Trophoblast cell (in vitro differentiated cells and primary cell): ENCODE measurements around the gene CRYBB3.

Experiments used
- DNase-seq, 2 donors: peaks; one replicate each; pipeline ENCODE4 v3.0.0-alpha.2; 2016
- H2AFZ ChIP-seq: 2 replicates; pipeline ENCODE4 v1.6.1; 2013; ENCODE audit warnings: low read length, moderate library complexity, mild to moderate bottlenecking; ENCODE audit not compliant: insufficient read depth, poor library complexity
- H2AK5ac ChIP-seq: 2 replicates; pipeline ENCODE4 v1.6.1; 2013; ENCODE audit warnings: mild to moderate bottlenecking, low read length
- H2BK120ac ChIP-seq: 2 replicates; pipeline ENCODE4 v1.6.1; 2013; ENCODE audit warnings: low read length, mild to moderate bottlenecking, moderate library complexity; ENCODE audit not compliant: insufficient read depth, poor library complexity
- H2BK12ac ChIP-seq: 2 replicates; pipeline ENCODE4 v1.6.1; 2013; ENCODE audit warnings: mild to moderate bottlenecking, low read length, moderate library complexity
- H2BK5ac ChIP-seq: 2 replicates; pipeline ENCODE4 v1.6.1; 2013; ENCODE audit warnings: low read length, low read depth, moderate library complexity, mild to moderate bottlenecking; ENCODE audit not compliant: poor library complexity
- H3K14ac ChIP-seq: 2 replicates; pipeline ENCODE4 v1.6.1; 2013; ENCODE audit warnings: mild to moderate bottlenecking, low read length
- H3K18ac ChIP-seq: 2 replicates; pipeline ENCODE4 v1.6.1; 2013; ENCODE audit warnings: mild to moderate bottlenecking, low read length
- H3K23ac ChIP-seq: 2 replicates; pipeline ENCODE4 v1.6.1; 2013; ENCODE audit warnings: low read length
- H3K27ac ChIP-seq: 2 replicates; pipeline ENCODE4 v1.5.1; 2013; ENCODE audit warnings: low read depth, mild to moderate bottlenecking, inconsistent platforms, low read length, moderate library complexity
- H3K27me3 ChIP-seq: 2 replicates; pipeline ENCODE4 v1.6.1; 2013; ENCODE audit warnings: inconsistent platforms, mild to moderate bottlenecking, low read length, moderate library complexity; ENCODE audit not compliant: insufficient read depth
- H3K36me3 ChIP-seq, 2 experiments: 1 replicate in 1 of 2; 2 replicates in 1 of 2; pipeline ENCODE4 v1.6.1; 2013; ENCODE audit warnings: low read length in 2 of 2, mild to moderate bottlenecking in 2 of 2, moderate library complexity in 1 of 2; ENCODE audit not compliant: insufficient read depth in 2 of 2, control insufficient read depth in 1 of 2
- H3K4ac ChIP-seq: 2 replicates; pipeline ENCODE4 v1.6.1; 2013; ENCODE audit warnings: low read depth, mild to moderate bottlenecking, low read length, moderate library complexity
- H3K4me1 ChIP-seq, 2 experiments: 1 replicate in 1 of 2; 2 replicates in 1 of 2; pipeline ENCODE4 v1.6.1; 2013; ENCODE audit warnings: low read length in 2 of 2, mild to moderate bottlenecking in 2 of 2, moderate library complexity in 1 of 2; ENCODE audit not compliant: insufficient read depth in 2 of 2, control insufficient read depth in 1 of 2
- H3K4me2 ChIP-seq: 2 replicates; pipeline ENCODE4 v1.6.1; 2013; ENCODE audit warnings: inconsistent platforms, mild to moderate bottlenecking, low read length, moderate library complexity
- H3K4me3 ChIP-seq: 2 replicates; pipeline ENCODE4 v1.5.1; 2013; ENCODE audit warnings: mild to moderate bottlenecking, low read depth, low read length, inconsistent platforms
- H3K79me1 ChIP-seq: one replicate; pipeline ENCODE4 v1.6.1; 2013; ENCODE audit warnings: low read length
- H3K79me2 ChIP-seq: 2 replicates; pipeline ENCODE4 v1.6.1; 2013; ENCODE audit warnings: low read length, mild to moderate bottlenecking; ENCODE audit not compliant: control insufficient read depth, insufficient read depth, poor library complexity
- H3K9ac ChIP-seq: 2 replicates; pipeline ENCODE4 v1.6.1; 2013; ENCODE audit warnings: mild to moderate bottlenecking, low read length
- H3K9me3 ChIP-seq: 2 replicates; pipeline ENCODE4 v1.6.1; 2013; ENCODE audit warnings: low read depth, mild to moderate bottlenecking, control low read depth, inconsistent platforms, low read length; ENCODE audit not compliant: insufficient read depth
- H4K12ac ChIP-seq: 2 replicates; pipeline ENCODE4 v1.6.1; 2013; ENCODE audit warnings: low read depth, mild to moderate bottlenecking, low read length, moderate library complexity
- H4K8ac ChIP-seq: 2 replicates; pipeline ENCODE4 v1.6.1; 2013; ENCODE audit warnings: low read depth, mild to moderate bottlenecking, low read length, moderate library complexity
- H4K91ac ChIP-seq: one replicate; pipeline ENCODE4 v1.6.1; 2013; ENCODE audit warnings: low read depth, mild to moderate bottlenecking, low read length, moderate library complexity
- WGBS: extraction: QIAGEN DNeasy Blood & Tissue Kit; methylation state at CpG from one replicate; pipeline ENCODE4 v1.1.7; 2013; ENCODE audit warnings: missing lambda C conversion rate; ENCODE audit not compliant: insufficient read length, insufficient coverage; ENCODE audit errors: extremely low coverage; 5-methylcytosine and 5-hydroxymethylcytosine counted together

CRYBB3 gene

GRCh38 chr22:25192406-25192805 lies 7.3 kb upstream of the CRYBB3 start:
- Histone ChIP-seq H3K36me3 (peaks cover 22% of the 10 kb centered on the region in 2 experiments), H3K4ac (no peak overlapping the region), H3K9ac (no peak overlapping the region), H2AK5ac (no peak overlapping the region), H3K27me3 (no peaks in the 10 kb centered on the region), H3K14ac (no peak overlapping the region), H3K27ac (no peak overlapping the region), H3K18ac (no peak overlapping the region), H3K4me3 (no peak overlapping the region), H2BK12ac (no peak overlapping the region), H2AFZ (no peak overlapping the region), H2BK120ac (no peak overlapping the region), H3K79me2 (no peaks in the 10 kb centered on the region), H4K8ac (no peak overlapping the region), H3K9me3 (peaks cover 3% of the 10 kb centered on the region), H2BK5ac (no peak overlapping the region), H3K79me1 (no peaks in the 10 kb centered on the region), H4K12ac (no peak overlapping the region), H3K4me2 (no peak overlapping the region), H4K91ac (no peak overlapping the region), H3K23ac (no peak overlapping the region), H3K4me1 (no peaks in the 10 kb centered on the region)
- no peak for DNase-seq
- no CpG with 5 or more reads among the region's 12 CpGs for WGBS

DNA sequence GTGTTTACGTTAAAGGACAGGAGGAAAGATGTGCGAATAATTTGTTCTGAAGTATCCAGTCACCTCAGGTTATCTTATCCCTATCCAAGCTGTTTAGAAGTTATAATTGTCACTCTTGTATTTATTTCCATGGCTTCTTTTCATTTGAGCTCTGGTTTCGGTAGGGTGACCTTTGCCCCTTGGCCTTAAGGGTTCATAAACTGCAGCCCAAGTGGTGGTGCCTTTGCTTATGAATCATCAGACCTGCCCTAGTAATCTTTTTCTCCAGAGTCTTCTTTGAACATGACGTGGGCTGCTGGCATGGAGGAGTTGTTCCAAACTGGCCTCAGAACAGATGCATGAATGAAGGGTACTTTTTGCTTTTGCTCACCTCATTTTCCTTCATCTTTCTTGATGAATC lies 6.5 kb upstream of the CRYBB3 start:
- Histone ChIP-seq H3K27ac (no peak overlapping the region), H3K36me3 (peaks cover 22 to 26% of the 10 kb centered on the region in 2 experiments), H2BK120ac (no peak overlapping the region), H2AK5ac (no peak overlapping the region), H2AFZ (no peak overlapping the region), H4K91ac (no peak overlapping the region), H3K4me2 (no peak overlapping the region), H3K4me3 (no peak overlapping the region), H3K18ac (no peak overlapping the region), H4K12ac (no peak overlapping the region), H3K4ac (no peak overlapping the region), H2BK5ac (no peak overlapping the region), H3K27me3 (no peaks in the 10 kb centered on the region), H4K8ac (no peak overlapping the region), H3K14ac (no peak overlapping the region), H3K9ac (no peak overlapping the region), H2BK12ac (no peak overlapping the region), H3K9me3 (peaks cover 3% of the 10 kb centered on the region), H3K79me2 (no peaks in the 10 kb centered on the region), H3K79me1 (no peaks in the 10 kb centered on the region), H3K4me1 (no peaks in the 10 kb centered on the region), H3K23ac (no peak overlapping the region)
- WGBS: no CpG with 5 or more reads among the region's 4 CpGs
- no peak for DNase-seq

- Histone ChIP-seq H2AFZ (no peak overlapping the region), H3K36me3 (peaks cover 22 to 26% of the 10 kb centered on the region in 2 experiments), H3K27ac (no peak overlapping the region), H3K79me2 (no peaks in the 10 kb centered on the region), H3K4ac (no peak overlapping the region), H2BK120ac (no peak overlapping the region), H3K4me3 (no peak overlapping the region), H3K18ac (no peak overlapping the region), H3K27me3 (no peaks in the 10 kb centered on the region), H4K8ac (no peak overlapping the region), H3K23ac (no peak overlapping the region), H4K12ac (no peak overlapping the region), H3K9me3 (peaks cover 3% of the 10 kb centered on the region), H3K9ac (no peak overlapping the region), H2BK12ac (no peak overlapping the region), H2BK5ac (no peak overlapping the region), H3K79me1 (no peaks in the 10 kb centered on the region), H3K14ac (no peak overlapping the region), H2AK5ac (no peak overlapping the region), H3K4me1 (no peaks in the 10 kb centered on the region), H4K91ac (no peak overlapping the region), H3K4me2 (no peak overlapping the region)
- WGBS: no CpG with 5 or more reads among the region's 3 CpGs
- no peak for DNase-seq
Observed at GRCh38 chr22:25193548-25193947, 6.1 kb upstream of the CRYBB3 start.

GRCh38 chr22:25196326-25196725 lies 3.3 kb upstream of the CRYBB3 start:
- H4K12ac ChIP-seq: no peak overlapping the region
- no peak overlapping the region for H2BK12ac ChIP-seq
- H3K4me1 ChIP-seq: no peaks in the 10 kb centered on the region
- H3K79me1 ChIP-seq: no peaks in the 10 kb centered on the region
- no peak overlapping the region for H2AK5ac ChIP-seq
- no CpG with 5 or more reads among the region's 5 CpGs for WGBS
- no peak overlapping the region for H4K8ac ChIP-seq
- no peak overlapping the region for H3K18ac ChIP-seq
- no peak overlapping the region for H3K4me3 ChIP-seq
- no peak overlapping the region for H3K4me2 ChIP-seq
- H3K36me3 ChIP-seq: peaks cover 16 to 21% of the 10 kb centered on the region in 2 experiments
- no peak overlapping the region for H2BK120ac ChIP-seq
- peaks cover 3% of the 10 kb centered on the region for H3K9me3 ChIP-seq
- no peak overlapping the region for H3K23ac ChIP-seq
- no peak overlapping the region for H2BK5ac ChIP-seq
- no peak for DNase-seq
- H4K91ac ChIP-seq: no peak overlapping the region
- H3K14ac ChIP-seq: no peak overlapping the region
- no peak overlapping the region for H2AFZ ChIP-seq
- no peaks in the 10 kb centered on the region for H3K27me3 ChIP-seq
- H3K27ac ChIP-seq: no peak overlapping the region
- no peaks in the 10 kb centered on the region for H3K79me2 ChIP-seq
- H3K4ac ChIP-seq: no peak overlapping the region
- no peak overlapping the region for H3K9ac ChIP-seq
